ENCODE measurements around the gene SHANK2.

SHANK2 gene

GRCh38 chr11:71269603-71270511 is 17.5 kb upstream of the SHANK2 start:
- no peak for DNase-seq

GRCh38 chr11:71268706-71269321 is 16.4 kb upstream of the SHANK2 start:
- DNase-seq = no peak

- no peak for DNase-seq
Observed at GRCh38 chr11:71267807-71268421, 15.5 kb upstream of the SHANK2 start.

GRCh38 chr11:71266114-71266833 is 13.9 kb upstream of the SHANK2 start:
- DNase-seq = no peak

GRCh38 chr11:71265559-71266092 is 13.2 kb upstream of the SHANK2 start:
- DNase-seq = no peak

GRCh38 chr11:71263386-71263785 is 11.0 kb upstream of the SHANK2 start:
- no peak for DNase-seq

- DNase-seq = no peak
Observed at GRCh38 chr11:71255800-71256479, 3.6 kb upstream of the SHANK2 start.

GRCh38 chr11:71255323-71255722 is 2.9 kb upstream of the SHANK2 start:
- DNase-seq = no peak

- DNase-seq = no peak
Observed at GRCh38 chr11:71253794-71254193, 1.4 kb upstream of the SHANK2 start.

GRCh38 chr11:71252770-71253730 is 673 bp upstream of the SHANK2 start:
- no peak for DNase-seq

- no peak for DNase-seq
Observed at GRCh38 chr11:71251761-71252268, 562 bp downstream of the SHANK2 start.

- no peak for DNase-seq
Observed at GRCh38 chr11:71251151-71251721, 1.1 kb downstream of the SHANK2 start.

GRCh38 chr11:71250523-71251150 is 1.7 kb downstream of the SHANK2 start:
- DNase-seq = no peak

- no peak for DNase-seq
Observed at GRCh38 chr11:71249301-71249700, 3.1 kb downstream of the SHANK2 start.

GRCh38 chr11:71248656-71249055 is 3.7 kb downstream of the SHANK2 start:
- no peak for DNase-seq

GRCh38 chr11:71248251-71248570 is 4.2 kb downstream of the SHANK2 start:
- DNase-seq = no peak

- DNase-seq = no peak
Observed at GRCh38 chr11:71247551-71248250, 4.7 kb downstream of the SHANK2 start.

GRCh38 chr11:71246559-71246958 is 5.8 kb downstream of the SHANK2 start:
- DNase-seq = no peak

Data from inflammatory macrophage (primary cell).